Measurements from ENCODE around the gene BTD. TPM values are rescaled to one million over a fixed set of nuclear protein-coding genes. Genes with fewer than 3 reads are reported as not detected.
A peak's percentile ranks its signal among the peaks of the same experiment; 100 is the strongest.

BTD gene
- total and polyA plus RNA-seq, 5 experiments from 2014 or later, result 11.5 to 17.4 (median 14.7) TPM

DNA sequence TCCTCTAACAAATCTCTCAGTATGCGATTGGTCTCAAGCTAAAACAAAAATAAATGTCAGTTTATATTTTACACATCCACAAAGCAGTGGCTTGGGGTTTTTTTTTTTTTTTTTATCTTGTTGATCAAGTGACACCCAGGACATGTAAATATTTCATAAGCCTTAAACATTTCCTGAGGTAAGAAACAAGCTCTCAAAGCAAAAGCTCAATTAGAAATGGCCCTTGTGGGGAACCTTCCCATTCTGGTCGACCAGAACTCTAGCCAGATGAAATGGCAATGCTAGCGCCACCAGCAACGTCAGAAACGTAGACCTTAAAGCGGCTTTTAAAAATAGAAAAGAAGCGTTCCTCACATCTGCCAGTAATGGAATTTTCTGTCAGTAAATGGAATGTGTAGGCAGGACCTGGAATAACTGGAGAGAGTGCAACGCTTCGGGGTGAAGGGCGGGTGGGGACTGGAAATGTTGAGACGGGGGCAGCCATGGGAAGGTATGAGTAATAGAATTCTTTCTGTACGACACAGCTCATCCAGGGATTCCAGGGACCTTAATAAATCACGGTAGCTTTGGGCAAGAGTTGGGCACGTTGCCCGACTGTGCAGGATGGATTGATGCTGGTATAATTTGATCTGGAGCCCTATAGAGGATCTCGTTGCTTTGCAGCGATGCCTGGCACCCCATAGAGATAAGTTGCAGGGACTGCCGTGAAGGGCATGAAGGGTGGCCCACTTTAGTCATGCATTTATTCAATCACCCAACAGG lies 44.4 kb downstream of the BTD start:
- peaks cover 21 to 55% (median 43%) of the 10 kb centered on the region in 4 donors for H3K4me1 Mint-ChIP-seq
- peak overlapping the region in 3 of 10 donors; percentile 24 to 47 (median 45) for H3K4me3 Mint-ChIP-seq
- H3K27me3 Mint-ChIP-seq, result peaks cover 0 to 16% (median 6%) of the 10 kb centered on the region in 5 donors
- ATAC-seq (no peak), DNase-seq (no peak)
- POLR2A ChIA-PET, result interaction anchor here (0.6 kb wide), 3 partner anchors 12 to 839 kb away, joined by 3 to 7 read pairs (median 4); no protein-coding TSS in a partner anchor
- H3K36me3 Mint-ChIP-seq, result peaks cover 0 to 21% (median 15%) of the 10 kb centered on the region in 3 donors
- no peaks in the 10 kb centered on the region for H3K9me3 Mint-ChIP-seq
- H3K27ac Mint-ChIP-seq, result no peak overlapping the region

GRCh38 chr3:15646851-15647511 lies 45.4 kb downstream of the BTD start:
- H3K9me3 Mint-ChIP-seq, result no peaks in the 10 kb centered on the region
- peaks cover 0 to 17% (median 12%) of the 10 kb centered on the region in 3 donors for H3K36me3 Mint-ChIP-seq
- H3K4me3 Mint-ChIP-seq, result peak overlapping the region; percentile 40 to 85 (median 74)
- peaks cover 23 to 58% (median 44%) of the 10 kb centered on the region in 4 donors for H3K4me1 Mint-ChIP-seq
- H3K27ac Mint-ChIP-seq, result peak overlapping the region in 5 of 10 donors; percentile 10 to 75 (median 22)
- peaks cover 5 to 26% (median 9%) of the 10 kb centered on the region in 5 donors for H3K27me3 Mint-ChIP-seq
- DNase-seq (no peak), ATAC-seq (peak; percentile 7 to 31)
- POLR2A ChIA-PET, result interaction anchor here (1.2 kb wide), 1 partner anchor 22 kb away, joined by 3 read pairs; no protein-coding TSS in a partner anchor

DNA sequence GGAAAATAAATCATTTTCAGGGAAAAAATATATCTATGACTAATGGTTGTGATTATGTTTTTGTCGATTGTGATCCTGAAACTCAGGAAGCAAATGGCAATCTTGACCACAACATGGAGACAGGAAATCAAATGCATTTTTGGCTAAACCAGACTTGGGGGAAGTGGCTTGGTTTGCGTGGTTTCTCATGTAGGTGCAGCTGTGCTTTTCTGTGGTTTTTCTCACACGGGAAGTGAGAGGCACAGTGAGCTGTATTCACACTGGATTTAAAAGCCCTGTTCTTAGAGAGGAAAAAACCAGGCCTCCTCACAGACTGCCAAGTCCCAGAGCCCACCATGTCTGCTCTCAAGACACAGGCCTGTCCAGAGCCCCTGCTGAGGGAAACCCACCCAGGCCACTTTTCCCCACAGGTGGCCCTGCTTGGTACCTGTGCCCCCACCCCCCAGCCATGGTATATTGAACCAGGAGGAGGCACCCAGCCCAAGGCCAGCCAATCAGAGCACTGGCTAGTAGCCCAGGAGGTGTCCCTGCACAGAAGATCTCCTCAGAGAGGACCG lies 46.1 kb downstream of the BTD start:
- peak in 9 of 10 donors; percentile 13 to 73 (median 57) for DNase-seq
- H3K27me3 Mint-ChIP-seq, result peaks cover 5 to 31% (median 10%) of the 10 kb centered on the region in 5 donors
- peak overlapping the region; percentile 5 to 85 (median 42) for H3K27ac Mint-ChIP-seq
- H3K4me3 Mint-ChIP-seq, result peak overlapping the region; percentile 40 to 85 (median 74)
- H3K9me3 Mint-ChIP-seq, result no peaks in the 10 kb centered on the region
- H3K36me3 Mint-ChIP-seq, result peaks cover 0 to 12% (median 6%) of the 10 kb centered on the region in 3 donors
- POLR2A ChIA-PET, result interaction anchor here (0.8 to 1.2 kb wide), 2 partner anchors 21 to 209 kb away, joined by 3 read pairs; no protein-coding TSS in a partner anchor
- peaks cover 24 to 58% (median 44%) of the 10 kb centered on the region in 4 donors for H3K4me1 Mint-ChIP-seq
- ATAC-seq, result peak; percentile 96 to 98

DNA sequence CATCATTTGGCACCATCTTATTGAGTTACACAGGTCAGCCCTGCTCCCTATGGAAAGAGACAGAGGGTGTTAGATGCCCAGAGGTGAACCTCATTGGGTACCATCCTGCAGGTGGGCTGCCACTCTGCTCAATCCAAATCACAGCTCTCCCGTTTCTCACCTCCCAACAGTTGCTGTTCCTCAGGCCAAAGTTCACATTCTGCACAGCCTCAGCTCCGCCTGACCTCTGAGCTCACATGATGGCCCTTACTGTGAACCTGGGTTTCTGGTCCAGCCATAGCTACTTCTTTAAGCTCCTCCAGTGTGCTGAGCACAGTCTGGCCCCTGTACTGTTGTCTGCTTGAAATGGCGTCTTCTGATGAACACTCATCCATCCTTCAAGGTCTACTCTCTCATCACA lies 47.8 kb downstream of the BTD start:
- H3K9me3 Mint-ChIP-seq, result peaks cover 0 to 5% (median 0%) of the 10 kb centered on the region in 9 donors
- POLR2A ChIA-PET, result interaction anchor here (0.6 to 1.0 kb wide), 3 partner anchors 12 to 65 kb away, joined by 3 to 6 read pairs (median 5); no protein-coding TSS in a partner anchor
- H3K27ac Mint-ChIP-seq, result peak overlapping the region in 1 of 10 donors; percentile 43
- H3K36me3 Mint-ChIP-seq, result peaks cover 0 to 8% (median 0%) of the 10 kb centered on the region in 3 donors
- H3K27me3 Mint-ChIP-seq, result peaks cover 5 to 42% (median 13%) of the 10 kb centered on the region in 5 donors
- DNase-seq (no peak), ATAC-seq (no peak)
- peak overlapping the region in 5 of 10 donors; percentile 0 to 59 (median 39) for H3K4me3 Mint-ChIP-seq
- H3K4me1 Mint-ChIP-seq, result peaks cover 25 to 58% (median 44%) of the 10 kb centered on the region in 4 donors

DNA sequence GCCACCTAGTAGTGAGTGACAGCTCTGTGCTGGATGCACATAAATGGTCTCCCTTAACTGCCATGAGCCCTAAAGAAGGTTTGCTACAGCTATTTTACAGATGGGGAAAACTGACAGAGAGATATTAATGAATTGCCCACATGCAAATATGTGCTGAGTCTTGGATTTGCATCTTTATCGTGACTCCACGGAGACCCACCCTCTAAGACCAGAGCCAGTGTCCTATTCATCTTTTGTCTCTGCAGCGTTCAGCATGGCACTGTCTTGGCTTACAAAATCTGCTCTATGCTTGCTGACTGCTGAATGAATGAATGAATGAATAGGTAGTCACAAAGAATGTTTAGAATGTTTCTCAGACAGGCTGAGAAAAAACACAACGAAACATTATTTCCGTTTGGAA lies 48.3 kb downstream of the BTD start:
- Mint-ChIP-seq H3K9me3 (peaks cover 0 to 6% (median under 1%) of the 10 kb centered on the region in 9 donors), H3K4me1 (peaks cover 25 to 58% (median 44%) of the 10 kb centered on the region in 4 donors), H3K27ac (peak overlapping the region in 1 of 10 donors; percentile 3), H3K36me3 (peaks cover 0 to 6% (median 0%) of the 10 kb centered on the region in 3 donors), H3K4me3 (peak overlapping the region in 2 of 10 donors; percentile 5 to 59), H3K27me3 (peaks cover 5 to 42% (median 13%) of the 10 kb centered on the region in 5 donors)
- no peak for ATAC-seq
- no peak for DNase-seq
- POLR2A ChIA-PET, result interaction anchor here (0.6 kb wide), 1 partner anchor 64 kb away, joined by 5 read pairs; no protein-coding TSS in a partner anchor

DNA sequence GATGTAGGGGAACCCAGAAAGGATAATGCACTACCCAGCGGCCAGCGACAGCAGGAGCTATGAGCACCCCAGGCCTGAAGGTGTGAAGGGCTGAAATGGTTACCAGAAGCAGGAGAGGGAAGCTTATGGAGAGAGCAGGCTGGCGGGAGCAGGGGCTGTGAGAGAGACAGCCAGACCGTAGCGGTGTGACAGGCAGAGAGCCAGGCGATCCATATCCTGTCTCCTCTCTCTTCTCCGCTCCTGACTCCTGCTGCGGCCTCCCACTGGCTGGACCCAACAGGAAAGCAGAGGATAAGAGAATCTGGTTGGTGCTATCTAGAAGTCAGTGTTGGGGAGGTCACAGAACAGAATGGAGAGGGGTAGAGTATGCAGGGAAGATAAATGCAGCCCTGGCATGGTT lies 49.9 kb downstream of the BTD start:
- Mint-ChIP-seq H3K27me3 (peaks cover 5 to 42% (median 13%) of the 10 kb centered on the region in 5 donors), H3K36me3 (peaks cover 0 to 14% (median 5%) of the 10 kb centered on the region in 3 donors), H3K9me3 (peaks cover 0 to 20% (median 9%) of the 10 kb centered on the region in 9 donors), H3K27ac (no peak overlapping the region), H3K4me3 (no peak overlapping the region), H3K4me1 (peaks cover 25 to 45% (median 42%) of the 10 kb centered on the region in 4 donors)
- DNase-seq (peak in 1 of 10 donors; percentile 21), ATAC-seq (no peak)
- POLR2A ChIA-PET, result interaction anchor here (0.6 kb wide), 1 partner anchor 54 kb away, joined by 3 read pairs; no protein-coding TSS in a partner anchor

DNA sequence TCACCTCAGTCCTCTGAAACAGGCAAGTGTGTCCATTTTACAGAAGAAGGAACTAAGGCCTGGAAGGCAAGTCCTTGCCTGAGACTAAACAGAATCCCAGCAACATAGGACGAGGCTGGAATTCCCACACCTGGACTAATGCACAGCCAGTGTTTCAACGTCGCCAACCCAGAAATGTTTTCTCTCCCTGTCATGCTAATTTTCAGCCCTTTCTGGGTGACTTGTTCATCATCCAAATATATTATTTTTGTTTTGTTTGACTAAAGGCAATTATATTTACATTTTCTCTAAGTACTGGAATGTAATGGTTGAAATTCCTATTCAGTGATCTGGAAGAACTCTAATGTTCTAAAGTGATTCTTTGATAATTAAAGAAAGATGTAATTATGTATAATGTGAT lies 51.8 kb downstream of the BTD start:
- Mint-ChIP-seq H3K9me3 (peaks cover 0 to 37% (median 14%) of the 10 kb centered on the region in 9 donors), H3K4me1 (peaks cover 15 to 26% (median 23%) of the 10 kb centered on the region in 4 donors), H3K36me3 (peaks cover 0 to 14% (median 12%) of the 10 kb centered on the region in 3 donors), H3K4me3 (no peak overlapping the region), H3K27me3 (peaks cover 5 to 42% (median 13%) of the 10 kb centered on the region in 5 donors), H3K27ac (no peak overlapping the region)
- ATAC-seq (no peak), DNase-seq (no peak)
- POLR2A ChIA-PET, result interaction anchor here (0.6 kb wide), 1 partner anchor 10 kb away, joined by 3 read pairs; no protein-coding TSS in a partner anchor

DNA sequence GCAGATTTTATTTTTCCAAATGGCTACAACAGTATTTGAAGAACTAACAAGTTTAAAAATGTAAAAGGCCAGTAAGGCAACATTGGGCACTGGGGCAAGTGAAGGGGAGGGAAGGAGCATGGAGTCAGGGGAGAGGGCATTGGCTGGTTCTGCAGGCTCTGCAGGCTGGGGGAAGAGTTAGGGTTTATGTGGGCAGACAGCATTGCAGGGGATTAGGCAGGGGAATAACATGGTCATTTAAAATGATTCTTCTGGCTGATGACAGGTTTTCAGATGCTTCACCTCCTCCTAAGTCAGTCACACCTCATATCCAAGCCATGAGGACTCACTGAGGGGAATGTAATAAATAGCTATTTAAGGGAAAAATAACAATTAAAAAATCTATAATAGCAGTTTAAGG lies 52.6 kb downstream of the BTD start:
- DNase-seq, result no peak
- H3K4me1 Mint-ChIP-seq, result peaks cover 11 to 18% (median 15%) of the 10 kb centered on the region in 4 donors
- H3K9me3 Mint-ChIP-seq, result peaks cover 0 to 45% (median 17%) of the 10 kb centered on the region in 9 donors
- ATAC-seq, result no peak
- no peak overlapping the region for H3K27ac Mint-ChIP-seq
- POLR2A ChIA-PET, result no interaction called here
- peaks cover 5 to 42% (median 13%) of the 10 kb centered on the region in 5 donors for H3K27me3 Mint-ChIP-seq
- H3K4me3 Mint-ChIP-seq, result no peak overlapping the region
- peaks cover 0 to 15% (median 14%) of the 10 kb centered on the region in 3 donors for H3K36me3 Mint-ChIP-seq

DNA sequence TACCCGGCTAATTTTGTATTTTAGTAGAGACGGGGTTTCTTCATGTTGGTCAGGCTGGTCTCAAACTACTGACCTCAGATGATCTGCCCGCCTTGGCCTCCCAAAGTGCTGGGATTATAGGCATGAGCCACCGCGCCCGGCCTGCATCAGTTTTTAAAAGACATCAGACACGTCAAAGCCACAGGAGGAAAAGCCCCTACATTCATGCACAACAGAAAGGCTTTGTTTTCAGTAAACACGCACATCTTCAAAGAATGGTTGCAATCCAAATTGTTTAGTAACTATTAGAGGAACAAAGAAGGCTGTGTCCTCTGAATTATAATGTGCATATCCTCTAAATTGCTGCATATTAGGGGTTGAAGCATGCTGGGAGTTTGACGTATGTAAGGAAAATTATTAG lies 53.3 kb downstream of the BTD start:
- Mint-ChIP-seq H3K27ac (no peak overlapping the region), H3K36me3 (peaks cover 0 to 15% (median 14%) of the 10 kb centered on the region in 3 donors), H3K27me3 (peaks cover 5 to 36% (median 13%) of the 10 kb centered on the region in 5 donors), H3K9me3 (peaks cover 0 to 47% (median 17%) of the 10 kb centered on the region in 9 donors), H3K4me3 (no peak overlapping the region), H3K4me1 (peaks cover 10 to 17% (median 13%) of the 10 kb centered on the region in 4 donors)
- POLR2A ChIA-PET, result no interaction called here
- peak in 1 of 10 donors; percentile 22 for DNase-seq
- ATAC-seq, result no peak

DNA sequence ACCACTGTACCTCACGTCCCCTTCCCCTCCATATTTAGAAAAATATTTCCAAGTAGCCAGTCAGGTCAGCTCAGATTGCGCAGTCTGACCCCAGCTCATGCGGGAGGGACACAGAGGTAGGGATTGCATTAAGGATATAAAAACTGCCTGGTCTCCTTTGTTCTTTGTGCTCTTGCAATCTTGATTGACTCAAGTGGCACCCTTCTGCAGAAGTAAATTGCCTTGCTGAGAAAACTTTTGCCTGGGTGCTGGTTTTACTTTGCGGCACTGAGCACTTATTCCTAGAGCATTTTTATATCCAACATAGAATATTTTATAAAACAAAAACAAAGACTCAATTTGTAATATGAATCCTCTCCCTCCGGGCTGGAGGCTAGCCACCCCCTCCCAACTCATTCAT lies 54.8 kb downstream of the BTD start:
- no peak for ATAC-seq
- H3K4me1 Mint-ChIP-seq, result peaks cover 5 to 11% (median 7%) of the 10 kb centered on the region in 4 donors
- POLR2A ChIA-PET, result no interaction called here
- H3K27me3 Mint-ChIP-seq, result peaks cover 2 to 22% (median 12%) of the 10 kb centered on the region in 5 donors
- H3K27ac Mint-ChIP-seq, result peak overlapping the region in 1 of 10 donors; percentile 55
- no peak for DNase-seq
- no peak overlapping the region for H3K4me3 Mint-ChIP-seq
- H3K36me3 Mint-ChIP-seq, result peaks cover 0 to 19% (median 15%) of the 10 kb centered on the region in 3 donors
- peaks cover 0 to 51% (median 17%) of the 10 kb centered on the region in 9 donors for H3K9me3 Mint-ChIP-seq

GRCh38 chr3:15657016-15657415 lies 55.5 kb downstream of the BTD start:
- no peak for ATAC-seq

More at GRCh38 chr3:15657016-15657415, 55.5 kb downstream of the BTD start:
- Mint-ChIP-seq H3K27me3 (peaks cover 3 to 24% (median 10%) of the 10 kb centered on the region in 5 donors), H3K4me3 (no peak overlapping the region), H3K36me3 (peaks cover 0 to 24% (median 22%) of the 10 kb centered on the region in 3 donors), H3K27ac (no peak overlapping the region), H3K4me1 (peaks cover 5 to 8% (median 7%) of the 10 kb centered on the region in 4 donors), H3K9me3 (peaks cover 0 to 51% (median 17%) of the 10 kb centered on the region in 9 donors)
- POLR2A ChIA-PET, result no interaction called here
- DNase-seq, result peak in 1 of 10 donors; percentile 23
